GM18505 (cell line): ENCODE measurements around the gene ARHGAP45.

Experiments
- ATAC-seq: cut with Tn5 transposase; IDR thresholded peaks from one replicate; pipeline ENCODE4 v1.9.1; 2021; ENCODE audit not compliant: unreplicated experiment
- POLR2A ChIP-seq: IDR thresholded peaks from 4 replicates; pipeline ENCODE4 v1.6.1; 2011; ENCODE audit warnings: borderline replicate concordance; ENCODE audit not compliant: insufficient read depth, insufficient read length; ENCODE audit errors: extremely low read depth

The ARHGAP45 gene

DNA sequence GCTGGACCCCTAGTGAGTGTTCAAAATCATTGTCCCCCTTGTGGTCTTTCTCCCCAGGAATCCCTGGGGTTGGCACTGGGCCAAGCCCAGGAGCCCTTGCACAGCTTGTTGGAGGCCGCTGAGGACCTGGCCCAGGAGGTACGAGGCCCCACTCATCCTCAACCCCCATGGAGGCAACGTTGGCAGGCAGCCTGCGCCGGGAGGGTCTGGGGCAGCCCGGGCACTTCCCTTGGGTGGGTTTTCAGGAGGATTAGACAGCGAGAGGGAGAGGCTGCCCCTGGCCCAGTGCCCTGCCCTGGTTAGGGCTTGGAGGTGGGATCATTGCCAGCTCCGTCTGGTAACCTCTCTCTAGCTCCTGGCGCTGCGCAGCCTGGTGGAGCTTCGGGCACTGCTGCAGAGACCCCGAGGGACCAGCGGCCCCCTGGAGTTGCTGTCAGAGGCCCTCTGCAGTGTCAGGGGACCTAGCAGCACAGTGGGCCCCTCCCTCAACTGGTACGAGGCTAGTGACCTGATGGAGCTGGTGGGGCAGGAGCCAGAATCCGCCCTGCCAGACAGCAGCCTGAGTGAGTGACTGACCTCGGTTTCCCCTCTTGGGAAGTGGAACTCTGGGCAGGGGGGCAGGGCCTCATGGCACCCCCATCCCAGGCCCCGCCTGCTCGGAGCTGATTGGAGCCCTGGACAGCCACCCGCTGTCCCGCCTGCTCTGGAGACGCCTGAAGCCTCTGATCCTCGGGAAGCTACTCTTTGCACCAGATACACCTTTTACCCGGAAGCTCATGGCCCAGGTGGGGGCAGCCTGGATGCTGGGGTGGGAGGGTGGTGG lies 24.1 kb upstream of the ARHGAP45 start:
- no peak for TF ChIP-seq POLR2A
- ATAC-seq, result no peak

GRCh38 chr19:1045247-1045603 lies 21.7 kb upstream of the ARHGAP45 start:
- no peak for ATAC-seq
- no peak for TF ChIP-seq POLR2A

DNA sequence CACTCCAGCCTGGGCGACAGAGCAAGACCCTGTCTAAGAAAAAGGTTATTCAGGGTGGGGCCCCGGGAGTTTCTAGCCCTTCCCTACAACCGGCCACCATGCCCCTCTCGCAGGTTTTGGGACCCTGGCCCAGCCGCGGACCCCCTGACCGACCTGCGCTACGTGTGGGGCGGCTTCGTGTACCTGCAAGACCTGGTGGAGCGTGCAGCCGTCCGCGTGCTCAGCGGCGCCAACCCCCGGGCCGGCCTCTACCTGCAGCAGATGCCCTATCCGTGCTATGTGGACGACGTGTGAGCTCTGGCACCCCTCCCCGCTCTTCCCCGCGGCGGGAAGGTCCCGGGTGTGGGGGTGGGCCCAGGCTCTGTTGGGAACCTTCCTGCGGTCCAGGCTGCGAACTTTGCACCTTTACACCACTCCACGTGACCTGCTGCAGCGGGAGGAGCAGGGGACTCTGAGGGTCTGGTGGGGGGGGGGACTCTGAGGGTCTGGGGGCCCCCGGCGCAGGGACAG lies 20.8 kb upstream of the ARHGAP45 start:
- TF ChIP-seq POLR2A, result no peak
- no peak for ATAC-seq

GRCh38 chr19:1046836-1047695 lies 19.9 kb upstream of the ARHGAP45 start:
- no peak for ATAC-seq
- TF ChIP-seq POLR2A, result no peak

DNA sequence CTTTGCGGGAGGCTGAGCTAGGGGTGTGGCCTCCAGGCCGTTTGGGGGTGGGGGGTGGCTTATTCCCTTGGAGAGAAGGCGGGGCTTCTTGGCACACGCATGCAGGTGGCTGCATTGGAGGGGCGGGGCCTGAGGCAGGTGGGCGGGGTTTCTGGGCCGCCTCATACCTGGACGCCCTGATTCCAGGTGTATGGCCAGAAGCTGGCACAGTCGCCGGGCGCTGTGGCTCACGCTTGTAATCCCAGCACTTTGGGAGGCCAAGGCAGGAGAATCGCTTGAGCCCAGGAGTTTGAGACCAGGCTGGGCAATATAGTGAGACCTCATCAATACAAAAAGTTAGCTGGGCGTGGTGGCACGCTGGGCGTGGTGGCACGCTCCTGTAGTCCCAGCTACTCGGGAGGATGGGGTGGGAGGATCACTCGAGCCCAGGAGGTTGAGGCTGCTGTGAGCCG lies 19.2 kb upstream of the ARHGAP45 start:
- no peak for ATAC-seq
- no peak for TF ChIP-seq POLR2A

DNA sequence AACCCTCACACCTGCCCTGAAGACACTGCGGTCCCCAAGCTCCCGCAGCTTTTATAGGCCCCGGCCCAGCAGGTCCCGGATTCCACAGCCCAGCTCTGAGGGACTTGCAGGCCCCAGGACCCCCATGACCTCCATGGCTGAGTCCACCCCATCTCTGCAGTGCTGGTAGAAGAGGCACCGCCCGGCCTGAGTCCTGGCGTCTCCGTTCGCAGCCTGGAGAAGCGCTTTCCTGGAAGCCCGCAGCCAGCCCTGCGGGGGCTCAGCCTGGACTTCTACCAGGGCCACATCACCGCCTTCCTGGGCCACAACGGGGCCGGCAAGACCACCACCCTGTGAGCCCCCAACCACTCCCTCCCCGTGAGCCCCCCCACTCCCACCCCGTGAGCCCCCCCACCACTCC lies 17.9 kb upstream of the ARHGAP45 start:
- TF ChIP-seq POLR2A, result no peak
- no peak for ATAC-seq

DNA sequence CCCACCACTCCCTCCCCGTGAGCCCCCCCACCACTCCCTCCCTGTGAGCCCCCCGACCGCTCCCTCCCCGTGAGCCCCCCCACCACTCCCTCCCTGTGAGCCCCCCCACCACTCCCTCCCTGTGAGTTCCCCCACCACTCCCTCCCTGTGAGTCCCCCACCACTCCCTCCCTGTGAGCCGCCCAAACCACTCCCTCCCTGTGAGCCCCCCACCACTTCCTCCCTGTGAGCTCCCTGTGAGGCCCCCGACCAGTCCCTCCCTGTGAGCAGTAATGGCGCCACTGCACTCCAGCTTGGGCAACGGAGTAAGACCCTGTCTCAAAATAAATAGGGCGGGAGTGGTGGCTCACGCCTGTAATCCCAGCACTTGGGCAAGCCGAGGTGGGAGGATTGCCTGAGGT lies 17.2 kb upstream of the ARHGAP45 start:
- ATAC-seq, result no peak
- TF ChIP-seq POLR2A, result no peak

DNA sequence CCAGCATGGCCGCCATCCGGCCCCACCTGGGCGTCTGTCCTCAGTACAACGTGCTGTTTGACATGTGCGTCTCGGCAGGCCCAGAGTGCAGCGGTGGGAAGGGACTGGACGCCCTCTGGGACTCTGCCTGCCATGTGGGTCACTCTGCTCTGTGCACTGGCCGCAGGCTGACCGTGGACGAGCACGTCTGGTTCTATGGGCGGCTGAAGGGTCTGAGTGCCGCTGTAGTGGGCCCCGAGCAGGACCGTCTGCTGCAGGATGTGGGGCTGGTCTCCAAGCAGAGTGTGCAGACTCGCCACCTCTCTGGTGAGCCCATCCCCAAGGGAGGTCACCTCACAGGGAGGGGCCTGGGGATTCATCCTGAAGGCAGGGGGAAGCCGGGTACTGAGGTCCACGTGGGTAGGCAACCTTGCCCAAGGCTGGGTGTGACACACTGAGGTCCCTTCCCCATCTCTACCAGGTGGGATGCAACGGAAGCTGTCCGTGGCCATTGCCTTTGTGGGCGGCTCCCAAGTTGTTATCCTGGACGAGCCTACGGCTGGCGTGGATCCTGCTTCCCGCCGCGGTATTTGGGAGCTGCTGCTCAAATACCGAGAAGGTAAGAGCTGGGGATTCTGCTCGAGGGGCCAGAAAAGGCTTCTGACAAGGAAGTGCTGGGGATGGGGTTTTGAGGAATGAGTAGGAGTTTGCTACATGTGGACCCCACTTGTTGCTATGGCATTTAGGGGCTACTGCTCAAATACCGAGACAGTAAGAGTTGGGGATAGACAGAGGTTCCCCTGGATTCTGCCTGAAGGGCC lies 15.8 kb upstream of the ARHGAP45 start:
- ATAC-seq, result no peak
- TF ChIP-seq POLR2A, result no peak

- no peak for TF ChIP-seq POLR2A
These were observed 15.2 kb upstream of the ARHGAP45 start for GRCh38 chr19:1051791-1052190.

GRCh38 chr19:1052349-1052975 lies 14.5 kb upstream of the ARHGAP45 start:
- no peak for TF ChIP-seq POLR2A
- no peak for ATAC-seq

More at GRCh38 chr19:1051791-1052190, 15.2 kb upstream of the ARHGAP45 start:
- no peak for ATAC-seq

- ATAC-seq, result no peak
- TF ChIP-seq POLR2A, result no peak
These were observed 13.5 kb upstream of the ARHGAP45 start for GRCh38 chr19:1053176-1054101.
